H1 (cell line): ENCODE results near the gene ALDOA. TPM values are rescaled to one million over a fixed set of nuclear protein-coding genes. Genes with fewer than 3 reads are reported as not detected.

Experiments
- CTCF ChIA-PET: fragments of 300-600 bp; sonication (Branson Sonifier 250); formaldehyde crosslinking; loops from one replicate; lab custom pipeline; 2021; ENCODE audit not compliant: partially characterized antibody; lab: Charles Lee
- POLR2A ChIA-PET: fragments of 300-600 bp; sonication (Branson Sonifier 250); formaldehyde crosslinking; loops from one replicate; lab custom pipeline; 2021; ENCODE audit warnings: inconsistent platforms; ENCODE audit not compliant: partially characterized antibody; lab: Charles Lee
- DNase-seq, 2 experiments: peaks; one replicate each; pipeline versions ENCODE4 v3.0.0 to v3.0.0-alpha.2; 2010 to 2022; ENCODE audit warnings: low spot score in 2 of 2, low read depth in 1 of 2, mixed read lengths in 1 of 2
- FAIRE-seq: peaks from 2 replicates; lab custom pipeline; 2011; peaks lifted over from hg19 to GRCh38; lab: Jason Lieb, UNC
- H2AFZ ChIP-seq: 2 replicates; pipeline ENCODE4 v1.8.1; 2012; ENCODE audit warnings: low read length, inconsistent platforms
- H2AK5ac ChIP-seq: 2 replicates; pipeline ENCODE4 v1.6.1; 2013; ENCODE audit warnings: low read depth, low read length
- H2BK120ac ChIP-seq: replicated peaks from 2 replicates; pipeline ENCODE3; 2013; ENCODE audit warnings: low read depth, low read length, inconsistent platforms
- H2BK12ac ChIP-seq: 2 replicates; pipeline ENCODE4 v1.6.1; 2013; ENCODE audit warnings: low read depth, low read length
- H2BK15ac ChIP-seq: 2 replicates; pipeline ENCODE4 v1.6.1; 2013; ENCODE audit warnings: low read length
- H2BK20ac ChIP-seq: 2 replicates; pipeline ENCODE4 v1.6.1; 2013; ENCODE audit warnings: low read length
- H2BK5ac ChIP-seq: 2 replicates; pipeline ENCODE4 v1.6.1; 2013; ENCODE audit warnings: low read depth, low read length
- H3K14ac ChIP-seq: 2 replicates; pipeline ENCODE4 v1.6.1; 2013; ENCODE audit warnings: inconsistent platforms; ENCODE audit not compliant: insufficient read length
- H3K18ac ChIP-seq: 2 replicates; pipeline ENCODE4 v1.6.1; 2013; ENCODE audit warnings: low read length; ENCODE audit errors: extremely low read depth
- H3K23ac ChIP-seq: 2 replicates; pipeline ENCODE4 v1.6.1; 2013; ENCODE audit warnings: inconsistent platforms; ENCODE audit not compliant: insufficient read length
- H3K23me2 ChIP-seq: 2 replicates; pipeline ENCODE4 v1.6.1; 2013; ENCODE audit warnings: low read depth, low read length
- H3K27ac ChIP-seq: 2 replicates; pipeline ENCODE4 v1.6.1; 2011; ENCODE audit warnings: low read depth, low read length, inconsistent platforms
- H3K27me3 ChIP-seq, 4 experiments: replicated peaks in 1 of 4; 1 replicate in 1 of 4; 2 replicates in 3 of 4; pipeline versions ENCODE4 v1.6.1 to v1.8.1; 2011 to 2013; ENCODE audit warnings: low read length in 3 of 4, mild to moderate bottlenecking in 3 of 4, inconsistent platforms in 2 of 4, mixed read lengths in 2 of 4, moderate library complexity in 1 of 4; ENCODE audit not compliant: control insufficient read depth in 3 of 4, insufficient read depth in 3 of 4; ENCODE audit errors: extremely low read depth in 1 of 4
- H3K36me3 ChIP-seq, 4 experiments: 2 replicates each; pipeline versions ENCODE4 v1.6.1 to v1.8.1; 2011 to 2013; ENCODE audit warnings: mild to moderate bottlenecking in 4 of 4, low read length in 3 of 4, moderate library complexity in 2 of 4, control low read depth in 1 of 4, inconsistent platforms in 1 of 4; ENCODE audit not compliant: insufficient read depth in 4 of 4, control insufficient read depth in 2 of 4
- H3K4ac ChIP-seq: replicated peaks from 2 replicates; pipeline ENCODE3; 2013; ENCODE audit warnings: low read length, low read depth, mixed read lengths, inconsistent platforms; ENCODE audit not compliant: insufficient read length
- H3K4me1 ChIP-seq, 4 experiments: replicated peaks in 1 of 4; 1 replicate in 1 of 4; 2 replicates in 3 of 4; pipeline versions ENCODE4 v1.6.1 to v1.8.1; 2011 to 2013; ENCODE audit warnings: low read length in 3 of 4, inconsistent platforms in 2 of 4, mixed read lengths in 1 of 4; ENCODE audit not compliant: insufficient read depth in 4 of 4, control insufficient read depth in 3 of 4
- H3K4me2 ChIP-seq, 2 experiments: 2 replicates each; pipeline versions ENCODE4 v1.6.1 to v1.8.1; 2011 to 2013; ENCODE audit warnings: low read depth in 2 of 2, low read length in 2 of 2, control low read depth in 1 of 2, inconsistent platforms in 1 of 2, mild to moderate bottlenecking in 1 of 2; ENCODE audit not compliant: insufficient read depth in 1 of 2
- H3K4me3 ChIP-seq, 4 experiments: fragments of 200-600, 300-600 bp in 1 of 4; sonication (generic), shearing (Covaris generic), sonication (Bioruptor Twin) in 1 of 4; 2 replicates each; pipeline versions ENCODE4 v1.5.1 to v1.8.1; 2011 to 2016; ENCODE audit warnings: low read length in 4 of 4, low read depth in 3 of 4, control low read depth in 2 of 4, inconsistent platforms in 2 of 4, mild to moderate bottlenecking in 2 of 4, mixed read lengths in 1 of 4, moderate library complexity in 1 of 4; ENCODE audit not compliant: insufficient read depth in 2 of 4; ENCODE audit errors: extremely low read depth in 1 of 4
- H3K56ac ChIP-seq: replicated peaks from 2 replicates; pipeline ENCODE3; 2013; ENCODE audit warnings: low read depth, mild to moderate bottlenecking, mixed read lengths, low read length, inconsistent platforms; ENCODE audit not compliant: insufficient read length
- H3K79me1 ChIP-seq: 2 replicates; pipeline ENCODE4 v1.6.1; 2013; ENCODE audit warnings: low read depth, low read length, control low read depth
- H3K79me2 ChIP-seq, 2 experiments: 2 replicates each; pipeline versions ENCODE4 v1.6.1 to v1.8.1; 2012 to 2013; ENCODE audit warnings: low read length in 2 of 2, mild to moderate bottlenecking in 2 of 2, inconsistent platforms in 1 of 2; ENCODE audit not compliant: insufficient read depth in 2 of 2, control insufficient read depth in 1 of 2
- H3K9ac ChIP-seq, 4 experiments: replicated peaks in 1 of 4; 1 replicate in 1 of 4; 2 replicates in 3 of 4; pipeline versions ENCODE4 v1.6.1 to v1.8.1; 2011 to 2013; ENCODE audit warnings: low read depth in 3 of 4, low read length in 3 of 4, control low read depth in 2 of 4, mild to moderate bottlenecking in 2 of 4, moderate library complexity in 2 of 4, inconsistent platforms in 1 of 4; ENCODE audit errors: extremely low read depth in 1 of 4
- H3K9me3 ChIP-seq, 2 experiments: 2 replicates each; pipeline versions ENCODE4 v1.6.1 to v1.8.1; 2012 to 2013; ENCODE audit warnings: mild to moderate bottlenecking in 2 of 2, moderate library complexity in 2 of 2, control low read depth in 1 of 2, inconsistent platforms in 1 of 2, low read depth in 1 of 2, low read length in 1 of 2, mixed read lengths in 1 of 2; ENCODE audit not compliant: insufficient read depth in 2 of 2
- H4K20me1 ChIP-seq, 2 experiments: replicated peaks in 1 of 2; 2 replicates each; pipeline versions ENCODE3 to v1.8.1; 2011 to 2013; ENCODE audit warnings: inconsistent platforms in 2 of 2, low read length in 2 of 2, mild to moderate bottlenecking in 1 of 2; ENCODE audit not compliant: insufficient read depth in 2 of 2, control insufficient read depth in 1 of 2
- H4K5ac ChIP-seq: 2 replicates; pipeline ENCODE4 v1.6.1; 2013; ENCODE audit warnings: low read length, low read depth, mixed read lengths, inconsistent platforms; ENCODE audit not compliant: insufficient read length
- H4K8ac ChIP-seq: 2 replicates; pipeline ENCODE4 v1.8.0; 2013; ENCODE audit warnings: mild to moderate bottlenecking, moderate library complexity, low read length, inconsistent platforms; ENCODE audit not compliant: insufficient read depth; ENCODE audit errors: extremely low read depth
- H4K91ac ChIP-seq: replicated peaks from 2 replicates; pipeline ENCODE3; 2013; ENCODE audit warnings: low read length, mixed read lengths, inconsistent platforms; ENCODE audit not compliant: insufficient read length
- CBX5 ChIP-seq: fragments of 300-800, 300-1000 bp; sonication (generic); IDR thresholded peaks from 2 replicates; pipeline ENCODE4 v1.7.1; 2016; ENCODE audit warnings: antibody characterized with exemption, low read length, low read depth
- EGR1 ChIP-seq: IDR thresholded peaks from 2 replicates; pipeline ENCODE4 v1.6.1; 2011; ENCODE audit warnings: low read depth, low read length, borderline replicate concordance
- GABPA ChIP-seq: IDR thresholded peaks from 2 replicates; pipeline ENCODE4 v1.6.1; 2011; ENCODE audit warnings: mild to moderate bottlenecking, low read length, moderate library complexity, borderline replicate concordance; ENCODE audit not compliant: insufficient read depth
- KDM4A ChIP-seq: IDR thresholded peaks from one replicate; pipeline ENCODE4 v1.7.1; 2012; ENCODE audit warnings: low read depth, mild to moderate bottlenecking, moderate library complexity, low read length, inconsistent platforms; ENCODE audit not compliant: severe bottlenecking
- MAX ChIP-seq: IDR thresholded peaks from 2 replicates; pipeline ENCODE4 v1.6.1; 2012; ENCODE audit warnings: inconsistent platforms
- SIN3A ChIP-seq, 2 experiments: IDR thresholded peaks in 1 of 2; conservative IDR thresholded peaks in 1 of 2; 2 replicates each; pipeline ENCODE4 v1.6.1; 2011 to 2012; ENCODE audit warnings: low read length in 2 of 2, improper control_type of control experiment in 1 of 2, low read depth in 1 of 2, mild to moderate bottlenecking in 1 of 2
- TAF1 ChIP-seq: IDR thresholded peaks from 2 replicates; pipeline ENCODE4 v1.6.1; 2011; ENCODE audit warnings: mild to moderate bottlenecking, low read depth, low read length
- USF2 ChIP-seq: IDR thresholded peaks from 2 replicates; pipeline ENCODE4 v1.6.1; 2011; ENCODE audit warnings: low read length, improper control_type of control experiment
- WGBS, 2 experiments: shearing (Covaris generic) in 1 of 2; methylation state at CpG; one replicate each; pipeline versions ENCODE4 v1.1.6 to v1.1.7; 2013 to 2015; ENCODE audit warnings: low lambda C conversion rate in 2 of 2, mixed read lengths in 2 of 2, inconsistent platforms in 1 of 2, low coverage in 1 of 2, missing lambda C conversion rate in 1 of 2; ENCODE audit not compliant: insufficient replicate concordance in 2 of 2, insufficient coverage in 1 of 2, insufficient read length in 1 of 2; ENCODE audit errors: extremely low coverage in 1 of 2, missing lambda C conversion rate in 1 of 2; 5-methylcytosine and 5-hydroxymethylcytosine counted together
- polyA plus RNA-seq, 7 experiments: library from polyadenylated mRNA; depleted of rRNA in 3 of 7; stranded (reverse) in 5 of 7; unstranded in 2 of 7; fragments of >200 nt in 5 of 7; fragments of 200-250 nt in 2 of 7; gene quantifications; 1 replicate in 5 of 7; 2 replicates in 1 of 7; 4 replicates in 1 of 7; pipeline versions ENCODE4 v1.2.1 to v1.2.3, GENCODE V29; 2011 to 2013; ENCODE audit warnings: missing spikeins in 2 of 7, mixed read lengths in 2 of 7
- total RNA-seq: library from RNA; stranded (reverse); fragmentation: NEBNext Ultra II Directional; extraction: Animal tissue kit (Norgen Biotek cat#: 25700); gene quantifications from 2 replicates; pipeline ENCODE4 v1.2.1, GENCODE V29; 2021

The ALDOA gene
- total and polyA plus RNA-seq, 2 of the 8 experiments (the other 6 are each of a cell fraction or from before 2014, with no cell fraction given) = 1,072 to 1,083 TPM

GRCh38 chr16:30104090-30104489 is 38.5 kb downstream of the ALDOA start:
- Histone ChIP-seq H3K14ac (no peak overlapping the region), H2BK15ac (no peak overlapping the region), H3K18ac (no peak overlapping the region), H4K5ac (no peak overlapping the region), H2AFZ (no peak overlapping the region), H3K36me3 (peaks cover 9 to 40% (median 23%) of the 10 kb centered on the region in 4 experiments; a peak in 7 of 8 replicates), H3K4me3 (no peak overlapping the region), H2BK12ac (no peak overlapping the region), H2BK20ac (no peak overlapping the region), H3K79me1 (no peaks in the 10 kb centered on the region; the same call in 1 of the 2 replicates), H3K27ac (no peak overlapping the region), H3K4me1 (no peaks in the 10 kb centered on the region), H4K91ac (no peak overlapping the region), H3K27me3 (no peaks in the 10 kb centered on the region), H2AK5ac (no peak overlapping the region), H3K23me2 (0 out of 2 replicates have a peak, but pooled peaks cover 4% of the 10 kb centered on the region), H3K56ac (no peak overlapping the region), H3K4ac (no peak overlapping the region), H3K4me2 (no peak overlapping the region), H4K8ac (no peak overlapping the region), H2BK5ac (no peak overlapping the region), H4K20me1 (peaks cover 4 to 28% of the 10 kb centered on the region in 2 experiments), H3K79me2 (peaks cover 0 to 53% of the 10 kb centered on the region in 2 experiments; a peak in 3 of 4 replicates), H2BK120ac (no peak overlapping the region), H3K9ac (no peak overlapping the region), H3K23ac (no peak overlapping the region), H3K9me3 (no peaks in the 10 kb centered on the region)
- WGBS, 2 experiments = 90% methylated on average over 4 of the region's 4 CpGs; no CpG with 5 or more reads in 1 of the 2 experiments
- ChIA-PET CTCF (interaction anchor here (0.5 to 5.0 kb wide), 5 partner anchors 9 to 345 kb away, joined by 3 to 36 read pairs (median 4); partner anchors contain the start of genes GDPD3 and TBX6), POLR2A (interaction anchor here (1.6 to 16.3 kb wide), 4 partner anchors 8 to 38 kb away, joined by 5 to 169 read pairs (median 9); partner anchors contain the start of genes ALDOA, GDPD3, TBX6 and YPEL3)
- FAIRE-seq (no peak), DNase-seq (no peak)
- no peak for TF ChIP-seq GABPA
- TF ChIP-seq MAX = no peak
- no peak for TF ChIP-seq SIN3A (conservative IDR thresholded peaks at IDR 0.05 in 1 of 2, IDR thresholded peaks at IDR 0.05 in 1 of 2; ENCODE audit: low read depth in 1 of 2, low read length in 2 of 2)
- no peak for TF ChIP-seq KDM4A
- TF ChIP-seq USF2 = no peak
- no peak for TF ChIP-seq CBX5
- no peak for TF ChIP-seq TAF1
- no peak for TF ChIP-seq EGR1
